Fibroblast of skin of back (primary cell): ENCODE data around the gene WBP2.

Source experiments
- DNase-seq: peaks from one replicate; pipeline ENCODE4 v3.0.0-alpha.2; 2013

The WBP2 gene

GRCh38 chr17:75843577-75844529, 11.3 kb downstream of the WBP2 start, which contains the start of gene UNC13D:
Gene UNC13D (minus strand): TSS chr17:75844404. CDS start chr17:75844337, 67 bp downstream.
- DNase-seq: no peak

DNA sequence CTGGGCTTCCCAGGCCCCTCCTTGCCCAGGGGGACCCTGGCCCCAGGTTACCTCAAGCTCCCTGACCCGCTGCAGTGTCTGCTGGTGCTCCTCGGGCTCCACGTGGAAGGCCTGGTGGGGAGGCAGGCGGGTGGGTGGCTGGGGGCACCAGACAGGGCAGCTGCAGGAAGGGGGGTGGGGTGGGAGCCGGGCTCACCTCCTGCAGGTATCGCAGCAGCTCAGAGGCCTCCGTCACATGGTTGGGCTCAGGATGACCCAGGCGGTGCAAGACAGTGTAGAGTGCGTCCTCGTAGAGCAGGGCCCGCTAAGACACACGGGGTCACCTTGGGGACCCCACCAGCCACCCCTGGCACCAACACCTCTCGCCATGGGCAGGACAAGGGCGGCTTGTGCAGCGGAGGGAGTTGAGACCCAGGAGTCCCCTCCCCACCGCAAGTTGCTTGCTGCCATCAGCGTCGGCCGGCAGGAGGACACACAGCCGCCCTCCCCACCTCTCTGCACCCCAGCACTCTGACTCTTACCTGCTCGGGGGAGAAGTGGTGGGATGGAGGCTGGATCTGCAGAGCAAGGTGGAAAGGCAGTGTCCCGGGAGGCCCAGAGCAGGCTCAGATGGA, 12.1 kb downstream of the WBP2 start:
- DNase-seq: no peak

- DNase-seq: no peak
Observed at GRCh38 chr17:75842411-75842810, 12.7 kb downstream of the WBP2 start.

DNA sequence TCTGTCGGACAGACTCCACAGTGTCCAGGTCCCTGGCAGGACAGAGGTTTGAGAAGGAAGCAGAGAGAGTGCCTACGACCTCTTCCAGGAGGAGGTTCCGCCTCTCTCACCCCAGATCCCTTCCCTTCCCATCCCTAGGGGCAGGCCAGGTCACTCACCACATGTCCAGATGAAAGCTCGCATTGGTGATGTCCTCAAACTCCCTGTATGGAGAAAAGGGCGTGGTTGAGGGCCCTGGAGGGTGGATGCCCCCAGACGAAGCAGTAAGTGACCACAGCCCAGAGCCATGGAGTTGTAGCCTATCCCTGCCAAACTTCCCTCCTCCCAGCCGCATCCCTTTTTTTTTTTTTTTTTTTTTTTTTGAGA, 14.4 kb downstream of the WBP2 start:
- no peak for DNase-seq

DNA sequence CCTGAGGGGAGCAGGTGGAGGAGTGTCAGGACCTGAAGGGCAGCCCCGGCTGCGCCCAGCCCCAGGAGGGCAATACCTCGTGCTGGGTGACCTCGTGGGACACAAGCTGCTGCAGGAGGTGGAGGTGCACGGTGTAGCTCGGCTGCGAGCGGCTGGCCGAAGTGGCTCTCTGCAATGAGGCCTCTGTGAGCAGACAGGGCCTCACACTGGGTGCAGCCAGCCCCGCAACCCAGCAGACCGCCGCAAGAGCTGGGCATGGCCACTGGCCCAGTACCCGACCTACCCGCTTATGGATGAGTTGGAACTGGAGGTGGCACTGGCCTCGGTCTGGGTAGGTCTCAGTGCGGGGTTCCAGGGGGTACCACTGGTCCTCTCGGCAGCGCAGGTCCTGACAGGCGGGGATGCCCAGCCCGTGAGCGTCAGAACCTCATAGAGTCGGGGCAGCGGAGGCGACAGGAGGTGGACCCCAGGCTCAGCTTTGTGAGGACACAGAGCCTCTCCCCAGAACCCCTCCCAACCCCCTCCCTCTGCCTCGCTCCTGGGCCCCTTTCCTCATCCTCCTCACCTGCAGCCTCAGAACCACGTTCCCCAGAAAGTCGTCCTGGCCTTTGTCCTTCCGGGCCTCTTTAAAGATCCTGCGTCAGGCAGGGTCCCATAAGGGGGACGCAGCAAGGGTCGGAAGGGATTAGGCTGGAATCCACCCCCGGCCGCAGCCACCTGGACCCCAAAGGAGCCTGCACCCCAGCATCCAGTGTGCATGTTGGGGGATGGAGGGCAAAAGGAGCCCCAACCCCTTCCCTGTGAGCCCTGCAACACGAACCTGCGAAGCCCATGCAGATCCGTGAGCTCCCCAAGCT, 15.0 kb downstream of the WBP2 start:
- DNase-seq: no peak

- no peak for DNase-seq
Observed at GRCh38 chr17:75838410-75838809, 16.7 kb downstream of the WBP2 start.

DNA sequence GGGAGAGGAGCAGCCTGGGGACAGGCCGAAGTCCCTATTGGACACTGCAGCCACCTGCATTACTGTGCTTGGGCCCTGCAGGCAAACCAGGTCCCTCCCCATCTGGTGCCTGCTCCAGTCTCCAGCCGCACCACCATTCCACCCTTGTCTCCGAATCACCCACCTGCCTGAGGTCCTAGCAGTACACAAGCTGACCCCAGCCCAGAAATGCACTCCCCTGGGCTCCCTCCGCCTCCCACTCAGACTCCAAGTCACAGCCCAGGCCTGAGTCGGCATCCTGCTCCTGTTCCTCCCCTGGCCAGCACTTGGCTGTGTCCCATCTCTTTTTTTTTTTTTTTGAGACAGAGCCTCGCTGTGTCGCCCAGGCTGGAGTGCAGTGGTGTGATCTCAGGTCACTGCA, 17.2 kb downstream of the WBP2 start:
- DNase-seq: no peak

DNA sequence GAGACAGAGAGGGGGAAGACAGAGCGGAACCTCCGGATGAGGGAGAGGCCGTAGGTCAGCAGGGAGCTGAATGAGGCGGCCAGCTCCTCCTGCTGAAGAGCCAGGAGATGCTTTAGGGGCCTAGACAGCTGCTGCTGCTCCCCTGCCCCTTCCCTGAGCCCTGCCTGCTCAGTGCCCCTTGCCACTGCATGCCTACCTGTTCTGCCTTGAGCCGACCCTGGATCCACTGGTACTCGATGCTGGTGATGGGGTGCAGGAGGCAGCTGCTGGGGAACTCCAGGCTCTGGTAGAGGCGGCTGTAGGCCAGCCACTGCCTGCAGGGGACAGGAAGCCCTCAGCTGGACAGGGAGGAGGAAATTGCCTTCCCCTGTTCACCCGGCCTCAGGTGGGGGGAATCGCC, 18.5 kb downstream of the WBP2 start:
- DNase-seq: no peak

- no peak for DNase-seq
Observed at GRCh38 chr17:75835654-75835987, 19.5 kb downstream of the WBP2 start.

GRCh38 chr17:75834928-75835653, 20.0 kb downstream of the WBP2 start:
- no peak for DNase-seq

GRCh38 chr17:75834279-75834920, 20.7 kb downstream of the WBP2 start:
- no peak for DNase-seq

- no peak for DNase-seq
Observed at GRCh38 chr17:75832652-75833400, 22.3 kb downstream of the WBP2 start.

GRCh38 chr17:75832164-75832651, 22.9 kb downstream of the WBP2 start:
- peak; percentile 65 for DNase-seq

- DNase-seq: no peak
Observed at GRCh38 chr17:75831032-75831571, 24.0 kb downstream of the WBP2 start.

GRCh38 chr17:75830164-75831031, 24.7 kb downstream of the WBP2 start:
- no peak for DNase-seq

DNA sequence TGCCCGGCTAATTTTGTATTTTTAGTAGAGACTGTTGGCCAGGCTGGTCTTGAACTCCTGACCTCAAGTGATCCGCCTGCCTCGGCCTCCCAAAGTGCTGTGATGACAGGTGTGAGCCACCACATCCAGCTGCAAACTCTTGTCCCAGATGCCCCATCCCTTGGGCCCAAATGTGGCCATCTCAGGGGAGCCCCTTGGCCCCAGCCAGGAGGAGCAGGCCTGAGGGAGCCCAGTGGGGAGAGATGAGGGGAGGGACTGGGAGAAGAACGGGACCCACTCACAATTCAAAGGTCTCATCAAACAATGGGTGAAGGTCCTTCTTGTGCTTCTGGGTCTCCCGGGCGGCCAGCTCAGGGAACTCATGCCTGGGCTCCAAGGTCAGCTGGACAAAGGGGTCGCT, 25.4 kb downstream of the WBP2 start:
- DNase-seq: no peak

- DNase-seq: no peak
Observed at GRCh38 chr17:75828741-75829140, 26.4 kb downstream of the WBP2 start.

DNA sequence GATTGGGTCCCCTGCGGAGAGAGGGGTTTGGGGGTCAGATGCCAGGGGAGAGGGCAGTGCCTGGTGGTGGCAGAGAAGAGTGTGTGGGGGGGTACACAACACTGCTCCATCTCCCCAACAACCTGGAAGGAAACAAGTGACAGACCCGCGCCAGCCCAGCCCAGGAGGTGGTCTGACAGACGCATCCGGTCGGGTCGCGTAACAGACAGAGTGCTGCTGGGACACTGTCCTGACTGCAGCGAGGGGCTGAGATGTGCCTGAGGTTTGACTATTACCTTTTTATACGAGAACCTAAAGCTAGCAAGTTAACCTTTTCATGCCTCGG, 27.1 kb downstream of the WBP2 start:
- DNase-seq: no peak

GRCh38 chr17:75827308-75828075, 27.6 kb downstream of the WBP2 start:
- DNase-seq: peak; percentile 63
